ENCODE data around the gene ATM. TPM values are rescaled to one million over a fixed set of nuclear protein-coding genes. Genes with fewer than 3 reads are reported as not detected.

Gene ATM
- total RNA-seq, 4 donors from 2014 or later, result 28.3 to 73.1 (median 34.1) TPM

GRCh38 chr11:108210441-108210840, 12.4 kb upstream of the ATM start:
- no peak overlapping the region for H3K4me3 ChIP-seq
- H3K27me3 ChIP-seq, result no peaks in the 10 kb centered on the region
- WGBS, result 92% methylated on average over 1 of the region's 1 CpG
- no peak for DNase-seq (ENCODE audit: extremely low spot score)
- intact Hi-C loops (cut with DNase I), result no loop called here
- no peaks in the 10 kb centered on the region for H3K9me3 ChIP-seq
- TF ChIP-seq EP300 (IDR thresholded peaks at IDR 0.05) (no peak), POLR2A (IDR thresholded peaks at IDR 0.05; ENCODE audit: low read depth) (no peak), POLR2AphosphoS5 (IDR thresholded peaks at IDR 0.05) (no peak), CTCF (IDR thresholded peaks at IDR 0.05) (no peak)
- H3K36me3 ChIP-seq, result peaks cover 4 to 66% (median 47%) of the 10 kb centered on the region in 4 donors
- H3K4me1 ChIP-seq, result no peaks in the 10 kb centered on the region
- H3K27ac ChIP-seq (replicated peaks in 1 of 4), result no peak overlapping the region

GRCh38 chr11:108213784-108214183, 9.1 kb upstream of the ATM start:
- Histone ChIP-seq H3K4me3 (no peak overlapping the region), H3K9me3 (no peaks in the 10 kb centered on the region), H3K27ac (replicated peaks in 1 of 4) (no peak overlapping the region), H3K27me3 (no peaks in the 10 kb centered on the region), H3K4me1 (no peaks in the 10 kb centered on the region), H3K36me3 (peaks cover 0 to 34% (median 25%) of the 10 kb centered on the region in 4 donors)
- no peak for TF ChIP-seq POLR2A (IDR thresholded peaks at IDR 0.05; ENCODE audit: low read depth)
- TF ChIP-seq CTCF (IDR thresholded peaks at IDR 0.05), result no peak
- TF ChIP-seq EP300 (IDR thresholded peaks at IDR 0.05), result no peak
- TF ChIP-seq POLR2AphosphoS5 (IDR thresholded peaks at IDR 0.05), result no peak
- intact Hi-C loops (cut with DNase I), result no loop called here
- 50% methylated on average over 2 of the region's 2 CpGs for WGBS
- DNase-seq (ENCODE audit: extremely low spot score), result no peak

GRCh38 chr11:108216988-108217387, 5.9 kb upstream of the ATM start:
- H3K4me3 ChIP-seq, result no peak overlapping the region
- DNase-seq (ENCODE audit: extremely low spot score), result no peak
- H3K9me3 ChIP-seq, result no peaks in the 10 kb centered on the region
- peaks cover 13 to 20% (median 19%) of the 10 kb centered on the region in 4 donors for H3K4me1 ChIP-seq
- no peak overlapping the region for H3K27ac ChIP-seq (replicated peaks in 1 of 4)
- intact Hi-C loops (cut with DNase I), result no loop called here
- no peak for TF ChIP-seq EP300 (IDR thresholded peaks at IDR 0.05)
- TF ChIP-seq POLR2AphosphoS5 (IDR thresholded peaks at IDR 0.05), result no peak
- TF ChIP-seq POLR2A (IDR thresholded peaks at IDR 0.05; ENCODE audit: low read depth), result no peak
- no peak for TF ChIP-seq CTCF (IDR thresholded peaks at IDR 0.05)
- WGBS, result 63% methylated on average over 4 of the region's 4 CpGs
- peaks cover 0 to 12% (median 10%) of the 10 kb centered on the region in 4 donors for H3K36me3 ChIP-seq
- H3K27me3 ChIP-seq, result no peaks in the 10 kb centered on the region

- no peak overlapping the region for H3K27ac ChIP-seq (replicated peaks in 1 of 4)
- H3K36me3 ChIP-seq, result no peaks in the 10 kb centered on the region
- no peaks in the 10 kb centered on the region for H3K9me3 ChIP-seq
- no peak for TF ChIP-seq POLR2A (IDR thresholded peaks at IDR 0.05; ENCODE audit: low read depth)
- no peak for TF ChIP-seq EP300 (IDR thresholded peaks at IDR 0.05)
- TF ChIP-seq POLR2AphosphoS5 (IDR thresholded peaks at IDR 0.05), result no peak
- no peak for TF ChIP-seq CTCF (IDR thresholded peaks at IDR 0.05)
- no peaks in the 10 kb centered on the region for H3K27me3 ChIP-seq
- DNase-seq (ENCODE audit: extremely low spot score), result no peak
- peaks cover 14 to 22% (median 19%) of the 10 kb centered on the region in 4 donors for H3K4me1 ChIP-seq
- intact Hi-C loops (cut with DNase I), result no loop called here
- no peak overlapping the region for H3K4me3 ChIP-seq
- WGBS, result 47% methylated on average over 2 of the region's 2 CpGs
Measured at GRCh38 chr11:108218455-108218854, 4.4 kb upstream of the ATM start.
